GM12874 (cell line): ENCODE data around the gene SMPD1.

Experiments used
- TF ChIP-seq, protein P1 (sequence below): IDR thresholded peaks from 2 replicates; pipeline ENCODE4 v1.5.1; 2011; ENCODE audit warnings: low read depth, mild to moderate bottlenecking, control low read depth, low read length, moderate library complexity; ENCODE audit not compliant: insufficient read depth

The SMPD1 gene

DNA sequence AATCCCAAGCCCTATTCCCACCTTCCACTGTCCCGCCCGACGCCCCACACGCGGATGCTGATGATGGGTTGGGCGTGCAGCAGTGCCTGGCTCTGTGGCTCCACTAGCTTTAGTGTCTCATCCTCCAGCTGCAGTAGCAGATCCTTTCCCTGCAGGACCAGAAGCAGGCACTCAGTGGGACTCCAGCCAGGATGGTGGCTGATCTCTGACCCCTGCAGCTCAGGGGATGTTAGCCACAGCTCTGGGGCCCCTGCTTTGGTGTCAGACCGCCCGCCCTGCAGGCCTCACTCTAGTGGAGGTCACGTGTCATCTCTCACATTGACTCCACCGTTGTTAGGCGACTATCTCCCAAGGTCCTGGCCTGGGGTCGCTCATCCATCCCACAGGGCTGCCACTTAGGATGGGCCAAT is 11.8 kb downstream of the SMPD1 start:
- TF ChIP-seq, protein P1, sequence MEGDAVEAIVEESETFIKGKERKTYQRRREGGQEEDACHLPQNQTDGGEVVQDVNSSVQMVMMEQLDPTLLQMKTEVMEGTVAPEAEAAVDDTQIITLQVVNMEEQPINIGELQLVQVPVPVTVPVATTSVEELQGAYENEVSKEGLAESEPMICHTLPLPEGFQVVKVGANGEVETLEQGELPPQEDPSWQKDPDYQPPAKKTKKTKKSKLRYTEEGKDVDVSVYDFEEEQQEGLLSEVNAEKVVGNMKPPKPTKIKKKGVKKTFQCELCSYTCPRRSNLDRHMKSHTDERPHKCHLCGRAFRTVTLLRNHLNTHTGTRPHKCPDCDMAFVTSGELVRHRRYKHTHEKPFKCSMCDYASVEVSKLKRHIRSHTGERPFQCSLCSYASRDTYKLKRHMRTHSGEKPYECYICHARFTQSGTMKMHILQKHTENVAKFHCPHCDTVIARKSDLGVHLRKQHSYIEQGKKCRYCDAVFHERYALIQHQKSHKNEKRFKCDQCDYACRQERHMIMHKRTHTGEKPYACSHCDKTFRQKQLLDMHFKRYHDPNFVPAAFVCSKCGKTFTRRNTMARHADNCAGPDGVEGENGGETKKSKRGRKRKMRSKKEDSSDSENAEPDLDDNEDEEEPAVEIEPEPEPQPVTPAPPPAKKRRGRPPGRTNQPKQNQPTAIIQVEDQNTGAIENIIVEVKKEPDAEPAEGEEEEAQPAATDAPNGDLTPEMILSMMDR, result no peak

DNA sequence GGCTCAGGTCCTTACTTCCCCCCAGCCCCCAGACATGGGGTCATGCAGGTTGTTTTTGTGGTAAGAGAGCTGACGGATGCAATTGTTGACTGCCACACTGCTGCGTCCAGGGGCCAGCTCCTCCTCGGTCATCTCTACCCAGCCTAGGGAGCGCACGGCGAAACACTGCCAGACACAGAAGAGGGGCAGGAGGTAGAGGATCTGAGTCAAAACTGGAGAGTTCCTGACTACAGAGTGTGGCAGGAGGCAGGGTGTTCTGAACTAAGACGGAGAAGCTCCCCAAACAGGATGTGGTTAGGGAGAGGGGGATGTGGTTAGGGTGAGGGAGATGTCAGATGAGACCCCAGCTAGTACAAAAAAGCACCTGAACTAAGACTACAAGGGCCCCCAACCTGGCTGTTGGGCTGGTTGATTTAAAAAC is 12.3 kb downstream of the SMPD1 start:
- TF ChIP-seq, protein P1, result no peak

DNA sequence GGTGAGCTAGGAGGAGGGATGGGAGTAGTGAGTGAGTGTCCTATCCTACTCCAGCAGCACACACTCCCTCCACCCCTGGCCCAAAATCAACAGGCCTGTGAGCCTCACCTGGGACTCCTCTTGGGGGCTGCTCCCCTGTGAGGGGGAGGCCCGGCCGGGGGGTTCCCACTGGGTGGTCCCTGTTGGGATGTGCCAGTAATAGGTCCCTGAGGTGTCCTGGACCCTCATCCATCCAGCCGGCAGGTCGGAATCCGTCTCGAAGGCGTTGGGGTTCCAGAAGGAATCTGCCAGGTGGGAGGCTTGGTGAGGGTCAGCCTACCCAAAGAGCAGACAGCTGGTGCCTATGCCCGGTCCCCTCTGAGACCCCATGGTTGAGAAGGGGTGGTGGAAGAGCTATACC is 13.3 kb downstream of the SMPD1 start:
- TF ChIP-seq, protein P1, result no peak

DNA sequence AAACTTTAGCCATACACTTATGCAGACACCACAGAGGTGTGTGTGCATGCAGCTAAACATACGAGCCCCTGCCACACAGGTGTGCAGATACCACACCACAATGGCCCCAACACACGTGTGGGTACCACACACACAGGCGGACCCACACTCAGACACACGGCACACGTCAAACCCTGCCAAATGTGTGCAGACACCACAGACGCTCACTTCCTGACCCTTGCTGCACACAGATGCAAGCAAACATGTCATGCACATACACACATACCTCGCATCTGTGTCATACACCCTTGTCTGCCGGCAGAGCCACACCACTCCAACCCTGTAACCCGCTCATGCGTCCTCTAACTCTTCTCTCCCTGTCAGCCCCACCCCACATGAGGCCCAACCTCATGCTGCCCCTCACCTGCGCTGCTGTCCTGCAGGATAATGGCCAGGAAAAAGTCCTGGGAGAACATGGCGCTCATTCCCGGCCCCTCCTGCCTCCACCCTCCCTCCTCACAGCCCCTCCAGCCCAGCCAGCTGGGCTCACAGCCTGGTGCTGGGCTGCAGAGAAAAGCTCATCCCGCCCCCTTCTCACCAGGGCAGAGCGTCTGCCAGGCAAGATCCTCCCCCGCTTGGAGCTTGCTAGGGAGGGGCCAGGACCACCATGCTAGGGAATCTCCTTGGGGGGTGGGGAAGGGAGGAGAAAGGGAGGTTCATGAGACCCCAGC is 14.2 kb downstream of the SMPD1 start:
- TF ChIP-seq, protein P1, result no peak

DNA sequence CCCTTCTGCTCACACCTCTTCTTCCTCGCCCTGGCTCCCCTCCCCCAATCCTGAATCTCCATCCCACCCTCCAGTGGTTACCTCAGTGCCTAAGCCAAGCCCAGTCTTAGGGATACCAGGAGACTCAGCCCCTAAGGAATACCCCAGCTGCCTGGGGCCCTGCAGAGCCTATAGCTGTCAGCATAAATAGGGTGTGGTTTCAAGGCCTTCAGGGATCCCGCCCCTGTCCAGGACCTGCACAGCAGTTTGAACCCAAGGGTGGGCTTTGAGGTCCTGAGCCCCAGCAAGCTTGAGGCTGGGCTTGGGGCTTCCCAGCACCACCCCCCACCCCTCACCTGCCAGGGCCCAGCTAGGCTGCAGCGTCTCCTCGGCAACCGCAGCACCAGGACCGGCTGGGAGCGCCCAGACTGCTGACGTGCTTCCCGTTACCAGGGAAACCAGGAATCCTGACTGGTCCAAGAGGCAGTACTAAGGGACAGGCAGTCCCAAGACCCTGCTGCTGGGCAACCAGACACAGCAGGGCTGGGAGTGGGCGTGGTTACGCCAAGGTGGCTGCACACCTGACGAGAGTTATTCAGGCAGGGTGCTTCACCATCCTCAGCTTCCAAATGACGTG is 14.9 kb downstream of the SMPD1 start:
- TF ChIP-seq, protein P1, result no peak

DNA sequence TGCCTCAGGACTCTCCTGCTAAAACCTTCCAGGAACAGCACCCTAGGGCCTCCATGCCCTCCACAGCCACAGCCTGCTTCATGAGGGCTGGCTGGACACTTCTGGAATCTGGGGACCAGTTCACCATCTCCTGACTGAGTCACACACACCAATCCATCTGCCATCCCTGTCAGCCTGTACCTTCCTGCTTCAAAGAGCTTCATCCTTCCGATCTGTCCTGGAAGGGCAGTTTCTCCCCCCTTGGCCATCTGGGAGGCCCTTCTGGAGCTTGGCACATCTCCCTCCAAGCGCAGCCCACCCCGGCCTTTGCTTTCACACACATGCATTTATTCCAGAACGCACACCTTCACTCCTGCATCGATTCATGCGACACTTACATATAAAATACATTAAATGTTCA is 15.6 kb downstream of the SMPD1 start:
- TF ChIP-seq, protein P1, result no peak

DNA sequence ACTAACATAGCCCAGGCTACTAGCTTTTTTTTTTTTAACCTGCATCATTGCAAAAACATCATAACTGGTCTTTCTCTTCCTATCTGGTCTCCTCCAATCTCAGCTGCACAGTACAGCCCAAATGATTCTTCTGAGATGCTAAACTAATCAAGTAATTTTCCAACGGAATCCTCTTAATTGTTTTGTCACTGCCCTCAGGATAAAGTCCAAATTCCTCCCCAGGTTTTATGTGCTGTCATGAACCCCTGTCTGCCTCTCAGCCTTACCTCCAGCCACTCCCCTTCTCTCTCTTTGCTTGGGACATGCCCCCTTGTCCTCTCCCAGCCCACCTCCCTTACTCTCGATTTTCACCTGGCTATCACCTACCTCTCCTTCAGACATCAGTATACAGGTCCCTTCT is 16.1 kb downstream of the SMPD1 start:
- TF ChIP-seq, protein P1, result no peak
